ENCODE measurements around the gene SSTR4. TPM values are rescaled to one million over a fixed set of nuclear protein-coding genes. Genes with fewer than 3 reads are reported as not detected.
"Not testable (repeated sequence)": the region's sequence is repeated elsewhere in the genome, so short reads cannot be mapped to it uniquely, and the experiment has no call there.

Gene SSTR4
- total RNA-seq, 1 experiment from 2014 or later = not detected

DNA sequence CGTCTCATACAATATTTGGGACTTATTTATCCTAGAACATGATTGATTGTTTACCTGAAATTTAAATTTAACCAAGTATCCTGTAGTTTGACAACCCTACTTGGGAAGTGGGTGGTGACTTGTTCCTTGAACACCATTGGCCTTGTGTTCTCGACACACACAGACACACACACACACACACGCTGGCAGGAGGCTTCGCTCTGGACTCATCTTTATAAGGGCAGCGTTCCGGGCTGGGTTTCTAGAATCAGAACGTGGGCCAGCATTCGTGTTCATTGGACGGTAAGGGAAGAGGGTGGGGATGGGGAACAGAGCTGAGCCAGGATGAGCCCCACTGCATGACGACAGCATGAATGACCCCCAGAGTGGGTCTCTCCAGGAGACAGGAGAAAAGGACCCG is 16.2 kb upstream of the SSTR4 start:
- DNase-seq (ENCODE audit: low read depth) = no peak

GRCh38 chr20:23019403-23019802 is 15.7 kb upstream of the SSTR4 start:
- DNase-seq (ENCODE audit: low read depth) = no peak

DNA sequence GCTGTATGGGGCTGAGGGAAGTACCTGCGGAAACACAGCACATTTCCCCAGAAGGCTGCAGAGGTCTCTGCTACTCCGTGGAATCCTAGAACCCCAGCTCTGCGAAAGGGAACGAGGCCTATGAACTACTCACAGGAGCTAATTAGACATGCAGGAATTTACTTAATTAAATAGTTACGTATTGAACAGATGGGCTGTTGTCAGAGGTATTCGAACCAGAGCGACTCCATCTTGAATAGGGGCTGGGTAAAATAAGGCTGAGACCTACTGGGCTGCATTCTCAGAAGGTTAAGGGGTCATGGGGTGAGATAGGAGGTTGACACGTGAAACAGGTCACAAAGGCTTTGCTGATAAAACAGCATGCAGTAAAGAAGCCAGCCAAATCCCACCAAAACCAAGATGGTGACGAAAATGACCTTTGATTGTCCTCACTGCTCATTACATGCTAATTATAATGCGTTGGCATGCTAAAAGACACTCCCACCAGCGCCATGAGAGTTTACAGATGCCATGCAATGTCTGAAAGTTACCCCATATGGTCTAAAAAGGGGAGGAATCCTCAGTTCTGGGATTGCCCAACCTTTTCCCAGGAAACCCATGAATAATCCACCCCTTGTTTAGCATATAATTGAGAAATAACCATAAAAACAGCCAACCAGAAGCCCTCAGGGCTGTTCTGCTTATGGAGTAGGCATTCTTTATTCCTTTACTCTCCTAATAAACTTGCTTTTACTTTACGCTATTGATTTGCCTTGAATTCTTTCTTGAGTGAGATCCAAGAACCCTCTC is 14.7 kb upstream of the SSTR4 start:
- no peak for DNase-seq (ENCODE audit: low read depth)

DNA sequence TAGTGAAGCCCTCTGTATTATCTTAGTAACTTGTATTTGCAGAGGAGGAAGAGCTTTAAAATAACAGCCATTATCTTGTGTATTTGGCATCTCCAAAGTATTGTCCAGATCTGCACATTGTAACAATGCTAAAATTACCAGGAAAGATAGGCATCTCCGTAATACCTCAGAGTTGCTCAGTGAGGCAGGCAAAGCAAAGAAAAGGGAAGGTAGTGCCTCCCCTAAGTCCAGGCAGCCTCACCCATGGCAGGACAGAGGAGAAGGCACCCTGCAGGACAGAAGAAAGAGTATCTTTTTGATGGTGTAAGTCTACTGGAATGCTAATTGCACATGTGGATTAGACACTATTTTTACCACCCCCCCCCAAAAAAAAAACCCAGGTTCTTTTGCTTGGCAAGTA is 13.6 kb upstream of the SSTR4 start:
- DNase-seq (ENCODE audit: low read depth) = no peak

- DNase-seq (ENCODE audit: low read depth) = peak; percentile 39
Observed at GRCh38 chr20:23021951-23022350, 13.2 kb upstream of the SSTR4 start.

GRCh38 chr20:23022849-23023248 is 12.3 kb upstream of the SSTR4 start:
- DNase-seq (ENCODE audit: low read depth) = peak; percentile 78

DNA sequence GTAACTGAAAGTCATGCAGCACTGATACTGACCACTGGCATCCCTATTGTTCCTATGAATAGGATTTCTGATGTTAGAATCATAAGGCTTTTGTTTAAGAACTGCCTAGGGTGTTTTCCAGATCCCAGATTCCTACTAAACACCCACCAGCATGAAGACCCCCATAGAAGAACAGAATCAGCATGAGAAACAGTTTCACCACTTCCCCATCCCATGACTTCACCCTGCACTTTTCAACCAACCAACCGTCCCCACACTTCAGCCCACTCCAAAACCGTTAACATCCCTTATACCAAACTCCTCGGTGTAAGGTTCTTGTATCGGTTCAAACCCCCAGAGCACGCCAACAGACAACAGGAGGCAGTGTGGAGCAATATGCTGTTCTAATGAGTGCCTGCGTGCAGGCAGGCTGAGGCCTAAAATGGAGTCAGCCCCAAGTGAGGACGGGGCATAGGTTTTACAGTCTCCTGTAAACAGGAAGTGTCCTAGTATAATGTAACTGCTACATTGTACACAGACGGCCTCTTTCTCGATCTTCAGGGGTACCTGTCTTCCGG is 11.4 kb upstream of the SSTR4 start:
- peak; percentile 48 for DNase-seq (ENCODE audit: low read depth)

DNA sequence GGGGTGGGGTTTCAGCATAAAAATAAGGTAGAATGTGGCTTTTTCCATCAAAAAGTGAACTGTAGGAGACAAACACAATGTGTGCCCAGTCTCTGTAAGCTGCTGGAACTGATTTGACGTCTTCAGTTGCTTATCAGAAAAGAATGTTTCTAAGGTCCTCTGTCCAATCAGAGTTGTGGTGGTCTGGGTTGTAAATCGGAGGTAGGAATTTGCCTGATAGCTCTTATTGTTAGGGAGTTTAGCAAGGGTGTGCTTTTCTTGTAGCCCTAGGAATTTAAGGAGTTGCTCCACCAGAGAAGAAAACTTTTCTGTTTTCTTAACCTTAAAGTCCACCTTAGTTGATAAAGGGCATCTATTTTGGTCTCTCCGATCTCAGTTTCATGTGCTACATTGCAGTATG is 10.4 kb upstream of the SSTR4 start:
- DNase-seq (ENCODE audit: low read depth) = no peak

GRCh38 chr20:23025503-23025902 is 9.6 kb upstream of the SSTR4 start:
- not testable (repeated sequence) for DNase-seq (ENCODE audit: low read depth)

DNA sequence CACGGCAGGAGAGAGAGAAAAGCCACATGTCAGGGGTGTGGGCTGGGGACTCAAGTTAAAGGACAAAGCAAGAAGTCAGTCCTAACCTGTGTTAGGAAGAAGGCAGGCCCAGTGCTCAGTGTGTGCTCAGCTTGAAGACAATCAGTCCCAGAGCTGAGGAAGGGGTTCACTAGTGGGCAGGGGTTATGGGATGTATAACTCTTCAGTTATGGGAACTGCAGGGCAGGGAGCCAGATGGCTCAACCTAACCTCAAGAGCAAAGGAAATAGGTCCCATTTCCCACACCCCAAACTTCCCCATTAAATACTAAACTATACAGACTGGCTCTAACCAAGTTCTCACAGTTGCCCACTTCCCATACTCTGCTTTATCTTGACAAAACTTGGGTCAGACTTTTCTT is 7.4 kb upstream of the SSTR4 start:
- DNase-seq (ENCODE audit: low read depth) = no peak

GRCh38 chr20:23028392-23028791 is 6.7 kb upstream of the SSTR4 start:
- DNase-seq (ENCODE audit: low read depth) = no peak

DNA sequence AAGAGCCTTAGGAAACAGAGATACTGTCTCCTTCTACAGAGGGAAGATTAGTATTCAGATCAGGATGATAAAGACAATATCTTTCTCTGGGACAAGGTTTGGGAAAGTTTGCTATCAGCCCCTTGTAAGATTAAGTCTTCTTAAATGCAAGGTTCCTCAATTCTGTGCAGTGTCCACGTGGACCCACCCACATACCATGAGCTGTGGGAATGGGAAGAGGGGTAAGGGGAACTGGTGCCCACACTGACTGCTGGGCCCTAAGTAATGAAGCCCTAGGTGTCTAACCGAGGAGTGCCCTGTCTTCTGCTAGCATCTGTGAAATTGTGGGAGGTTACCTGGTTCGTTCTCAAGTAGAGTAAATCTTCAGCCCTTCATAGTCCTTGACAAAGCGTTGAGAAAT is 5.8 kb upstream of the SSTR4 start:
- DNase-seq (ENCODE audit: low read depth) = no peak

GRCh38 chr20:23031346-23031745 is 3.8 kb upstream of the SSTR4 start:
- DNase-seq (ENCODE audit: low read depth) = no peak

- no peak for DNase-seq (ENCODE audit: low read depth)
Observed at GRCh38 chr20:23032056-23032749, 2.9 kb upstream of the SSTR4 start.

- DNase-seq (ENCODE audit: low read depth) = no peak
Observed at GRCh38 chr20:23032750-23033078, 2.4 kb upstream of the SSTR4 start.

DNA sequence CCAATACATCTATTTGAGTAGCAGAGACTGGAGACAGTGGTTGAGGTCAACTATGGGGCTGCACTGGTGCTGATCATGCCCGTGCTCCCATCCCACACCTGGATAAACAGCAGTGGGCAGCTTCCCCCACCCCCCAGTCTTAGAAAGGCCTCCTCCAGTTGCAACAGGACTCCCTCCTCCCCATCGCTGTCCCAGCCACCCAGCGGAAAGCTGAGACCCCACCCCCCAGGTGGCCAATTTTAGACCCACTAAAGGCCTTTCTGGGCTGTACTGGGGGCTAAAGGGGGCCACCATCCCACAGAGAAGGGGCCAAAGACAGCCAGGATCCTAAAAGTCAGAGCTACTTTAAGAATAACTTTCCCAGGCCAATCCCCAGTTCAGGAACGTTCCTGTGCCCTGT is 1.2 kb upstream of the SSTR4 start:
- no peak for DNase-seq (ENCODE audit: low read depth)

GRCh38 chr20:23035731-23036130 is 619 bp downstream of the SSTR4 start:
- DNase-seq (ENCODE audit: low read depth) = no peak

GRCh38 chr20:23036371-23036770 is 1.3 kb downstream of the SSTR4 start:
- DNase-seq (ENCODE audit: low read depth) = no peak

- peak; percentile 40 for DNase-seq (ENCODE audit: low read depth)
Observed at GRCh38 chr20:23037017-23037481, 1.9 kb downstream of the SSTR4 start.

DNA sequence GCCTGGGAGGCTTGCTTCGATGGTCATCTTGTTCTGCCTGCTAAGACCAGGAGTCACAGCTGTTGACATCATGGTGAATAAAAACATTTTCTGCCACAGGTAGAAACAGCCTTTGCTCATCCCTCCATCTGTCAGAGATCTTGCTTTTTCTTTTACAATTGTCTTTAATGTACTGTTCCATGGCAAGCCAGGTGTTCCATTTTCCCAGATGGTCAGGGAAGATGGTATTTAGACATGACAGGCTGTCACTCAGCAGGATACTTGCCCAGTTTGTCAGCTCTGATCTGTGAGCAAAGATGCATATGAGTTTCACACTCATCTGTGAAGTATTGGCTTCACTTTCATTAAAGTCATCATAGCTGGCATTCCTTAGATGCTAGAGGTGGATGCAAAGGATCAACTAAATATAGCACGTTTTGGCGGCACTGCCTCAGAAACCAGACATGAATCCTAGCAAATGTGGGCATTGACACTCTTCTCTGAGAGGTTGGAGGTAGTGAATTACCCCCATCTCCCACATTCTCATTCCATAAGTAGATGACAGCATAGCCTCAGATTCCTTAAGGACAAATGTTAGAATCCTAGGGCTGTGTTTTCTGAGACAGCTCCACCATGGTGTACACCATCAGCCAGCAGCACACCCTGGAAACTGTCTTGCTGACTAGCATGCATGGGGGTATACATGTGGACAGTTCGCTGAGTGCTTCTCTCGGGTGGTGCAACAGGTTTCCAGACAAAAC is 4.2 kb downstream of the SSTR4 start:
- no peak for DNase-seq (ENCODE audit: low read depth)

DNA sequence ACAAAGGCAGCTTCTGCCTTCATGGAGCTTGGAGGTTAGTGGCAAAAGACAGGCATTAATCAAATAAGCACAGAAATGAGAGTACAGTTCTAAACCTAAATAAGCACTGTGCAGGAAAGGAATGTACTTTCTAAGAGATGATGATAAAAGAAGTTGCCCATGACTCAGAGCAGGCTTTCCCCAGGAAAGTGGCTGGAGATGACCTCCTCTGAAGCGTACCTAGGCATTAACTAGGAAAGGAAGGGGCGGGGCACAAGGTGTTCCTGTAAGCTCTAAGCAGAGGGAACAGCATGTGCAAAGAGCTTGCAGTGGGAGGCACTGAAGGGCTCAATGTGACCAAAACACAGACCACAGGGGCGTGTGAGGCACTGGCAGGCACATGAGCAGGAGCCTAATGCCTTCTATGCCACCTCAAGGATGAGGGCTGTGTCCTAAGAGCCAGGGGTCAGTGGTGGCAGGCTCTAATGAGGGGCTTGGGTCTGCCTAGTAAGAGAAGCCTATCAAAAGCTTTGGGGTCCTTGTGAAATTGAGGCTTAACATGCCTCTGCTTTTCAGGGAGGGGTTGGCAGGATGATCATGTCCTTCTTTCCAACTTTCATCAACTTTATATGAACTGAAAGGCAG is 4.9 kb downstream of the SSTR4 start:
- peak; percentile 43 for DNase-seq (ENCODE audit: low read depth)

DNA sequence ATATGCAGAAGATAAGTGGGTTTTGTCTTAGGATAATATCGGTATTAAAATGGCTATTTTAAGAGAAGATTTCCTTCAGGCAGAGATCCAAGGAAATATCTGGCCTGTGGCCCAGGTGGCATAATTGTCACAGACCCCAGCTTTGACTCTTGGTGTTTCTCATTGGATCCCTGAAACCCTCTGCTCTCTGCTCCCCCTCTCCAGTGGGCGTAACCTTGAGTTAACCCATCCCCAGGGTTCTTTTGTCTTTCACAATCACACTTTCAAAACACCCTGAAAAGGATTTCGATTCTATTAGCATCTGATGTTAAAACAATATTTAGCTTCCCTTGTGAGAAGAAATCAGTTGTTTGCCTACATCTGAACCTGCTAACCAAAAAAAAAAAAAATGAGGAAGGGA is 7.2 kb downstream of the SSTR4 start:
- no peak for DNase-seq (ENCODE audit: low read depth)
